PFSK-1 (cell line): ENCODE measurements around the gene ILK.

Experiments
- POLR2AphosphoS5 ChIP-seq: IDR thresholded peaks from 2 replicates; pipeline ENCODE4 v1.6.1; 2012; ENCODE audit warnings: low read depth, mild to moderate bottlenecking, control low read depth, low read length, moderate library complexity
- REST ChIP-seq, 2 experiments: IDR thresholded peaks; 2 replicates each; pipeline versions ENCODE4 v1.6.1 to v1.8.0; 2011 to 2012; ENCODE audit warnings: low read depth in 2 of 2, low read length in 2 of 2, control low read depth in 1 of 2, inconsistent platforms in 1 of 2, mild to moderate bottlenecking in 1 of 2, moderate library complexity in 1 of 2; ENCODE audit not compliant: insufficient read depth in 1 of 2
- SIN3A ChIP-seq: IDR thresholded peaks from 2 replicates; pipeline ENCODE4 v1.6.1; 2012; ENCODE audit warnings: mild to moderate bottlenecking, low read length, moderate library complexity, borderline replicate concordance; ENCODE audit not compliant: insufficient read depth
- TAF1 ChIP-seq: IDR thresholded peaks from 2 replicates; pipeline ENCODE4 v1.6.1; 2012; ENCODE audit warnings: low read length, control low read depth, borderline replicate concordance; ENCODE audit not compliant: insufficient read depth

GRCh38 chr11:6596239-6596877 is 7.2 kb upstream of the ILK start:
- TF ChIP-seq TAF1 (no peak), REST (IDR thresholded peaks at IDR 0.05; ENCODE audit: insufficient read depth in 1 of 2, low read depth in 2 of 2, low read length in 2 of 2) (no peak), POLR2AphosphoS5 (no peak), SIN3A (no peak)
